Measurements from ENCODE around the gene CLNK.
A peak's percentile ranks its signal among the peaks of the same experiment; 100 is the strongest.

The CLNK gene, protein sequence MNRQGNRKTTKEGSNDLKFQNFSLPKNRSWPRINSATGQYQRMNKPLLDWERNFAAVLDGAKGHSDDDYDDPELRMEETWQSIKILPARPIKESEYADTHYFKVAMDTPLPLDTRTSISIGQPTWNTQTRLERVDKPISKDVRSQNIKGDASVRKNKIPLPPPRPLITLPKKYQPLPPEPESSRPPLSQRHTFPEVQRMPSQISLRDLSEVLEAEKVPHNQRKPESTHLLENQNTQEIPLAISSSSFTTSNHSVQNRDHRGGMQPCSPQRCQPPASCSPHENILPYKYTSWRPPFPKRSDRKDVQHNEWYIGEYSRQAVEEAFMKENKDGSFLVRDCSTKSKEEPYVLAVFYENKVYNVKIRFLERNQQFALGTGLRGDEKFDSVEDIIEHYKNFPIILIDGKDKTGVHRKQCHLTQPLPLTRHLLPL

DNA sequence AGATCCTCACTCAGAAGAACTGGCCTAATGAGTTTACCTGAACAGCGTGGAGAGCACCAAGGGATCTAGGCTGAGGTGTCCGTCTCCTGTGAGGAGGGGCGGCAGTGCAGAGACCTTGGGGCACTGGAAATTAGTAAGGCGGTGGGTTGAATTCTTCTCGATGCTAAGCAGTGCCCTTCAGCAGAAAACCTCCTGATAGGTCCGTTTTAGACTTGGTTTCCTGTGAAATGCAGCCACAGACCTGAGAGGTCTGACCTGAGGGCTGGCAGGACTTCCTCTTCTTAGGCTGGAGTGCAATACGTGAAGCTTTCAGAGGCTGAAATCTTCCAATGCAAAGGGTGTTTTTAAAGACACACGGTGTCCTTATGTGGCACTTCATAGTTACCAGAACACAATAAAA, at the start of gene CLNK:
CLNK (minus strand) TSS at position 138 of the 400 bp plus-strand sequence. CDS start 16,899 bp downstream, outside the sequence.
- peak; percentile 50 for DNase-seq

DNA sequence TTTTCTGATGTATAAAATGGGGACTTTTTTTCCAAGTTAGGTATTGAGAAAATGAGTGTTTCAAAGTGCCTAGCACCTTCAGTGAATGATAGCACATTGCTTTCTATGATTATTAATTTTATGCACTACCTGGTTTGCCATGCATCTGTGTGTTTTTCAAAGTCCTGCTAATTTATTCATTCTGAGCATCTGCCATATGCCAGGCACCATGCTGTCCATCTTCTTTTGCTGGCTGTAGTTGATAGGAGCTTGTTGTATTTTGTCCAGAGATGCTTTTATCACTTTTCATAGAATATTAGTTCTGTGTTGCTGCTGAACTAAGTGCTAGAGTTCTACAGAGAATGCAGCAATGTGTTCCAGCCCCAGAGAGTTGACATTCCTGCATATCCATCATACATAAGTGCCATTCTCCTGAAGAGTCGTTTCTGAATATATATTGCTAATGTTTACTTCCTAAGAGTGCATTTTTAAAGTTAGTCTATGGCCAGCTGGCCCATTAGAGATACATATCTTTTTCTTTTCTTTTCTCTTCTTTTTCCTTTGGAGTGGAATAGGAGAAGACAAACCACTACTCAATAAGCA, 49.0 kb upstream of the CLNK start:
- no peak for DNase-seq

DNA sequence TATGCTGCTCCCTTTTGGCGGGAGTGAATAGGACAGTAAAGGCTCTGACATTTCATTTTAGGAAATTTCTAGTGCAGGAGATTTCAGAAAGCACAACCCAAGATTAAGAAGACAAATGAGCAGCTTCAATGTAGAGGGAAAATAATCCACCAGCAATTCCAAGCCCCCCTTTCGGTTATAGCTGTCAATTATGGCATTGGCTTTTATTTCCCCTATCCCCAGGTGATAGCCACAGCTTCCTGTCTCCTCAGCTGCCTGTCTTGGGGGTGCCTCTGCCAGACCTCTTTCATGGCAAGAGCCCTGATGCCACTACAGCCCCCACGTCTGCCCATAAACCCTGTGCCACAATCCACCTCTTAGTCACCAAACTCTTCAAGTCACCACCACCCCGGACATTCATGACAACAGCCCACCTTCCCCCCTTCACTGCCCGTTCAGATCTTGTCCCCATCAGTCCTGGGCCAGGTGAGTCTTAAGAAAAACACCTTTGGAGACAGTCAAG, 48.4 kb upstream of the CLNK start:
- DNase-seq, result no peak

DNA sequence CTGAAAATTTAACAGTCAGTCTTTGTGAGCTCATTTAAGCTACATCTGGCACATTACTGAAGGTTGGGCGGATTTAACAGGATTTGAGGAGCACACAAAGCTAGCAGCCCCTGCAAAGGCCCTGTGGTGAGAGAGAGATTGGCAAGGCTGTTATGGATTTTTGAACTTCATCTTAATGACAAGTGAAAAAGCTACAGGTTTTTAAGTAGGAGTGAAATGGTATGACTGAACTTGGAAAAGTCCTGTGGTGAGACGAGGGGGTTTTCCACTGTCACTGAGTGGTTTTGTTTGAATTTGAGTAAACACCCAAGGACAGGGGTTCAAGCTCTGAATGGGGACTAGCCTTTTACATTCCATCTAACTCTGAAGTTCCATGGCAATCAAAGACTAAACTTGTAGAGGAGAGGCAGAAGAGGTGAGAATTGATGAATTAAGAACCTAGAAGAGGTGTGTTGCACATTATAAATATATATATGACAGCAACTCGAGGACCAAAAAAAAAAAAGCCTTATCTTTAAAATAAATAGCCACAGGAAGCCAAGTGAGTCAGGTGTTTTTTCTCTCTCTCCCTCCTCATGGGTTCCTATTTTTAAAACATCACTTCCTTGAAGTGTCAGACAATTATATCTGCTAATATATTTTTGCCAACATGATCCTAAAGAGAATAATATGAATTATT, 47.8 kb upstream of the CLNK start:
- DNase-seq, result peak; percentile 21

DNA sequence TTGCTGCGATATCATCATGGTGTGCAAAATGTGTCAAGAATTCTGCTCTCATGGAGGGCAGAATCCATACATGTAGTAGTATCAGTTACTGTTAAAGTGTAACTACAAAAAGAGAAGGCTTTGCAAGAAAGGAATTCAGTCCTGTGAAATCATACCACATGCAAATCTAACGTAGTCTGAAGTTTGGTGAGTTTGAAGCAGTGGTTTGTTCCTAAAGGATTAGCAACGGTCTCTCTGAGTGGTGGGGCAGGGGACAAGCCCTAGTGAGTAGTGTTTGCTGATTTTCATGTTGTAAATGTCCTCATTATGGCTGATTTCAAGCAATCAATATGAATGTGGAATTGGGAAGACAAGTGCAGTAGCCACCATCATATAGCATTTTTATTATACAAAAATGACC, 47.1 kb upstream of the CLNK start:
- no peak for DNase-seq

DNA sequence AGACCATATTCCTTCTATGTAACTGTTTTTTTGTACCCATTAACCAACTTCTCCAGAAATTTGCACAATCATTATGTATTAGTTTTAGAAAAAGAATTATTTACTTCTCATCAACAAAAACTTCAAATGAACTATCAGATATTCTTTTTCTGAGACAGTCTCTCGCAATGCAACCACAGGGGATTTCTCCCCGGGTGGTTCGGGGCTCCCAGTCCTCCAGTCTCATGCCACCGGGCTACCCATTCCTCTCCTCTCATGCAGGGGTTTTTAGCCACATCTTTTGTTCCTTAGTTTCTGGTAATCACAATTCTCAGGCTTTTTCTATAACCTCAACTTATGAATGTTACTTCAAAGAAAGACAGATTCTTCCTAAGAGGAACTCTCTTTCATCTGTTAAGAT, 46.6 kb upstream of the CLNK start:
- DNase-seq, result no peak

DNA sequence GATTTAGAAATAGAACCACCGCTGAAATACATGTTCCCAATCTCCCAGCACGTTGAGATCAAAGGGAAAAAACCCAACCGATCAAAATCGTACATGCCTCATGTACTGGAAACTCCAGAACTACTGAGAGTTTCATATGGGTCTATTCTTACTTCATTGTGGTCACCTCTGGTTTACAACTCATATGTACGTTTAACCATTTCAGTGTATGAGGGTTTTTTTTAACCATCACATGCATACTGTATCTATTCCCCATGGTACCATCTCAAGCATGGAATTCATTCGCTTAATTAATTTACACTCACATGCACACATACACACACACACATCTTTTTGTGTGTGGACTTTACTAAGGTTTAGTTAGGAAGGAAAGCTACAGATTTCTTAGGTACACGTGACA, 46.0 kb upstream of the CLNK start:
- DNase-seq, result no peak

DNA sequence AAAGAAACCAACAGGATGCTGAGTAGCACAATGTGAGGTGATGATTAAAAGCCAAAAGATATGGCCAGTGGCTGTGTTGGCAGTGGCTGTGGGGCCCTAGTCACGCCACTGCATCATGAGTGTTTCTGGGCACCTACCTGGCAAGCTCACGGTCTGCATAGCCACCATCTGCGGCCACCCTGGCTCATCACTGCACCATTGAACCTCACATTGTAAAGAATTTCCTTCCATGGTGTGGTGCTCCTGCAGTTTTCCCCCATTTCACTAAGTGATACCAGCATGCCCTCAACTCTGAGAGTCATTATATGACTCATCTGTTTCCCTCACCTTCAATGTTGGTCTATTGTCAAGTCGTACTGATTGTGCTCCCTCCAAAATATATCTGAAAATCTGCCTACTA, 45.5 kb upstream of the CLNK start:
- DNase-seq, result no peak

DNA sequence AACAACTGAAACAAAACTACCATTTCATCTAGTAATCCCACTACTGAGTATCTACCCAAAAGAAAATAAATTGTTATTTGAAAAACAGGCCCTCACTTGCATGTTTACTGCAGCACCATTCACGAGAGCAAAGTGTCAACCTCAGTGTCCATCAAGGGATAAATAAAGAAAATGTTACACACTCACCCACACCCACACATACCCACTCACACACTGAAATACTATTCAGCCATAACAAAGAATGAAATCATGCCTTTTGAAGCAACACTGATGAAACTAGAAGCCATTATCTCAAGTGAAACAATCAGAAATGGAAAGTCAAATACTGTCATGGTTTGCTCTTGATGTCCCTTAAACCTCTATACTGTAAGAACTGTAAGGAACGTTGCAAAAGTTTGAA, 44.8 kb upstream of the CLNK start:
- DNase-seq, result no peak

DNA sequence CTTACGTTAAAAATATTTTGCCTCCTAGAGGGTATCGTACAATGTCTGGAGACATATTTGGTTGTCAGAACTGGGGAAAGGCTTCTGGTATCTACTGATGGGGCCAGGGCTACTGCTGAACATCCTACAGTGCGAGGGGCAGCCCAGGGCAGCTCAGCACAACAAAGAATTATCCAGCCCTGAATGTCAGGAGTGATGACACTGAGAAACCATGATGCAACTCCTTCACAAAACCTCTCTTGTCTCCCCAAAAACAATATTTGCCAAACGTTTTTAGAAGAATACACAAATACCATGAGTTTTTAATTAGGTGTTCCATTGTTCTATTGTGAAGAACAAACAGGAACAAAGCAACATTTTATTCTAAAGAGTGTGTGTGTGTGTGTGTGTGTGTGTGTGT, 43.4 kb upstream of the CLNK start:
- DNase-seq, result no peak

DNA sequence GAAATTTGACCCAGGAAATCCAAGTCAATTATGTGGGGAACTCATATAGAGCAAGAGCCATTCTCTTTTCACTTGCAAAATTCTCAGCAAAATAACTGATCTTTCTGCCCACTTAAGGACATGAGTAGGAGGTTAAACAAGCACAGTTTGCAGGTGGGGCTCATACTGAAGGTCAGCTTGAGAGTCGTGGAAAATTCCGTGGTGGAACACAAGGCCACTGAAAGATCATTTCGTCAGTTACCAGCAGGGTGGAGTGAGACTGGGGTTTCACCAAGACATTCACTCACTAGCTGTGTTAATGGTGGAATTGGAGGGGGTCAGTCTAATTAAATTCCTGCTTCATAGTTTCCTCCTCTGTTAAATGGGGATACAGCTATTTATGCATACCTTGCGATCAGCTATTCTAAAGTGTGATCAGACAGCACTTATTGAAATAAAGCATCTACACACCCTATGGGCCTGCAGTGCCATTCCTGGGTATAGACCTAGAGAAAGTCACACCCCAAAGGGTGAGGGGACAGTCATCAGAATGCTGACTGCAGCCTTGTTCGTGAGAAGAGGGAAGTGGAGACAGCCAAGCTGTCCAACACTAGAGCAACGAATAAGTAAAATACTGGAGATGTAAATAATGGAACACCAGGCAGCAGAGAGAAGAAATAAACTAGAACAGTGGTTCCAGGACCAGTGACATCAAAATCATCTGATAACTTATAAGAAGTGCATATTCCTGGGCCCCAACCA, 42.7 kb upstream of the CLNK start:
- no peak for DNase-seq

DNA sequence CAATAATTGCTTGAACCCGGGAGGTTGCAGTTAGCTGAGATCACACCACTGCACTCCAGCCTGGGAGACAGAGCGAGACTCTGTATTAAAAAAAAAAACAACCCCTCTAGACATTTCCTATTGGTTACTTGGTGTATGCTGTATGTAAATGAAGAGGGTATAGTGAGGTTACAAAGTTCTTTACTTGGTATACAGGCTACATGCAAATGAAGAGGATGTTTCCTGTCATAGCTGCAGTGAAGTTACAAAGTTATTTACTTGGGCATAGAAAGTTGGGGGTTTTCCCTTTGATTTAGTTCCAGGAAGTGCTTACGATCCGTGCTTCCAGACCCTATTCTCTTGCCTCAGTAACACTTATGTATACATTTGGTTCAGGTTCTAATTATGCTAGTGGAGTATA, 38.4 kb upstream of the CLNK start:
- DNase-seq, result no peak

DNA sequence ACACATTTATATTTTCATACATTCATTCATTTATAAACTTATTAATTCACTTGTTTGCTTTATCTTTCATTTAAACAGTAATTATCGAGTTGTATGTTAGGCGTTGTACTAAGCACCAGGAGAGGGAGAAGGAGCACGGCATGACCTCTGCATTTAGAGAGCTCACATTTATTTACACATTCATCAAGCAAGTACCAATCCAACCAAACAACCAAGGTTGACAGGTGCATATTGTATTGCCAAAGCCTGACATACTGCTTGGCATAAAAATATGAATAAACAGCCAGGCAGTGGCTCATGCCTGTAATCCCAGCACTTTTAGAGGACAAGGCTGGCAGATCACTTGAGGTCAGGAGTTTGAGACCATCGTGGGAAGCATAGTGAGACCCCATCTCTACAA, 37.0 kb upstream of the CLNK start:
- no peak for DNase-seq

DNA sequence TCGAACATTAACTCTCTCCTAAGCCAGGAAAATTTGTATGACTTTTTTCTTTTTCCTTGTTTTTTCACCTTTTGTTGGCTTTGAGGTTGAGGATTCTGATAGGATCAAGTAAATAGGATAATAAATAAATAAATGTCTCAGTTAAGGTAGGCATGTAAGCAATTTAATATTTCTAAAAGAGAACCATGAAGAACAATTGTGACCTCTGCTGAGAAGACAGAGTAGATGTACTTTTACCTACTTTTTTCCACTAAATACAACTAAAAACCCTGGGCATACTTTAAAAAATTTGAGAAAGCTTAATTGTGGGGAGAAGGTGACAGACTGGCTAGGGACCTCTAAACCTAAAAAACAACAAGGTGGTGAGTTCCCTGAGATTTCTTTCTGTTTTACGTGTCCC, 31.6 kb upstream of the CLNK start:
- DNase-seq, result peak; percentile 6

DNA sequence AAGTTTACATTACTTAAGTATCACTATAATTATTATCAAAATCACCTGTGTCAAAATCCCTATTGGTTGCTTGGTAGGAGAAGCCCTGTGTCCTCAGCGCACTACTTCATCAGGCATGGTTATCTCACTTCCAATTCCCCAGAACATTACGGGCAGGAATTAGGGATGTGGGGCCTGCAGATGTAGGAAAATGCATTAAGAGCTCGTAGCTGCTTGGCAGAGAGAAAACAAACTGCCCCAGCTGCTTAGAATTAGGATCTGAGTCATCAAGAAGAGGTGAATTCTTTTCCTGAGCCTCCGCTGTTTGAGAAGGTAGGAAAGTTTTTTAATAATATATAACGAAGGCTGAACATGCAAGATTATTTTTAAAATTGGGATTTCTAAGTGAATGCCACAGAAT, 31.1 kb upstream of the CLNK start:
- no peak for DNase-seq

DNA sequence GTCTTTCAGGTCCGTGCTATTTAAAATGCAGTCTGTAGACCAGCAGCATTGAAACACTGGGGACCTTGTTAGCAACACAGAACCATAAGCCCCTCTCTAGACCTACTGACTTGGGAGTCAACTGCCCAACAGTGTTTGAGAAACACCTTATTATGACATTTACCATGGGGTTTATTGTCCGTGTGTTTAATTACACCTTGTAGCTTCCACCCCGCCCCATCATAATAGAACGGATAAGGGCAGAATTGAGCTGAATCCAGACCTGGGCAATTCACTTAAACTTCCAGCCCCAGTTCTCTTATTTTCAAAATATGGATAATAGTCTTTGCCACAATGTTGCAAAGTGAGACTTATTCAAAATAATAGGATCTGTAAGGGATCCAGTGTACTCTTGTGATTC, 30.6 kb upstream of the CLNK start:
- DNase-seq, result no peak

DNA sequence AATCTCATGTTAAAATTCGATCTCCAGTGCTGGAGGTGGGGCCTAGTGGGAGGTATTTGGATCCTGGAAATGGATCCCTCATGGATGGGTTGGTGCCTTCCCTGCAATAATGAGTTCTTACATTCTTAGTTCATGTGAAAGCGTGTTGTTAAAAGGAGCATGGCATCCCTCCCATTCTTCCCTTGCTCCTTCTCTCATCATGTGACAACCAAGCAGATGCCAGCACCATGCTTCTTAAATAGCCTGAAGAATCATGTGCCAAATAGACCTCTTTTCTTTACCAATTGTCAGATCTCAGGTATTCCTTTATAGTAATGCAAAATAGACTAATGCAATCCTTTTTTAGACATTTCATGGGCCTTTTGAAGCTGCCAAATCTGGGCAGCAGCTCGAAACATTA, 29.0 kb upstream of the CLNK start:
- DNase-seq, result no peak

DNA sequence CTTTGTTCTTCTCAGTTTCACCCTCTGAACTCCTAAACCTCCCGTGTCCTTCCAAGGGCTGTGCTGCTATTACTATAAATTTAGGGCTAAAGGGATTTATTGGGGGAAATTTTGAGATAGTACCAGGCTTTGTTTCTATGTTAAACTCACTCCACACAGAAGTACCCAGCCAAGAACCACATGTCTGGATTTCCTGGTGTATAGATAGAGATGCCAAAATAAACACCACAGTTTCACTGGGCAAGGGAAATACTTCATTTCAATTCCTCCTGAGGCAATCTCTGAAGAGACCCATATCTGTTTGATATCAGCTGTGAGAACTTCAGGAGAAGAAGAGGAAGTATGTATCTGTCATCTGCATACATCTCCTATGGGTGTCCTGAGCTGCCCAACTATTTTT, 21.7 kb upstream of the CLNK start:
- peak; percentile 29 for DNase-seq

DNA sequence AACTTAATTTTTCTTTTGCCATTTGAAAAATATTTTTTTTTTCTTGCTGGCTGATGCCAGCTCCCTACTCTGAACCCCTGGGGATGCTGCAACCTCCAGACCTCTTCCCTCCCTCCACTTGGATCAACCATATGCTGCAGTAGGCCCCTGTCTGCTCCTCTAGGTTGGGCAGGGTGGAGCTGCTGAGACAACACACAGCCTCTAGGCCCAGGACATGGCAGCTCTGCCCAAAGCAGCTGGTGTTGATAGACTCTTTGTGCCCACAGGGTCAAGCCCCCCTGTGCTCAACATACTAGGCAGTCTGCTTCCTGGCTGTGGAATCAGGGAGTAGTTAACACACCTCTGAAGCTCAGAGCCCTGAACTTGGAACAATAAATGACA, 19.9 kb upstream of the CLNK start:
- DNase-seq, result no peak

DNA sequence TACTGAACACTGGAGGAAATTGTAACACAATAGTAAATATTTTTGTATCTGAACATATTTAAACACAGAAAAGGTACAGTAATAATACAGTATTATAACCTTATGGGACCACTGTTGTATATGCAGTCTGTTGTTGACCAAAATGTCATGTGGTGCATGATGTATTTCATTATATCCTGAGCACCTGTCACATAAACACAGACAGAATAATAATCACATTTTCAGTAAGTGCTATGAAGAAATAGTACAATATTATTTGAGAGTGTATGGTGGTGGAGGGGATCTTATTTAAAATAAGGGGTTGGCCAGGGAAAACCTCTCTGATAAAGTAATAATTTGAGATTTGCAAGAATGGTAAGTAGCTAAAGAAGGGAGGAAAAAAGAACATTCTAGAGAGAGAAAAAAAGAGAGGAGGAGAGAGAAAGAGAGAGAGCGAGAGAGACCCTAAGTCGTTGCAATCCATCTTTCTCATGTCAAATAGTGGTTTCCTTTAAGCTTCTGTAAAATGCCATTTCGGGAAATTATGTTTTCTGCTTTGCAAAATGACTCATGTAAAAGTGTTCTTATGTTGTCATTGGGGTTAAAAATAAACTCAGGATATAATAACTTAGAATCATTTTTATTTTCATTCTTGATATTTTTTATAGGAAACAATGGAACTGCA, 19.3 kb upstream of the CLNK start:
- no peak for DNase-seq

DNA sequence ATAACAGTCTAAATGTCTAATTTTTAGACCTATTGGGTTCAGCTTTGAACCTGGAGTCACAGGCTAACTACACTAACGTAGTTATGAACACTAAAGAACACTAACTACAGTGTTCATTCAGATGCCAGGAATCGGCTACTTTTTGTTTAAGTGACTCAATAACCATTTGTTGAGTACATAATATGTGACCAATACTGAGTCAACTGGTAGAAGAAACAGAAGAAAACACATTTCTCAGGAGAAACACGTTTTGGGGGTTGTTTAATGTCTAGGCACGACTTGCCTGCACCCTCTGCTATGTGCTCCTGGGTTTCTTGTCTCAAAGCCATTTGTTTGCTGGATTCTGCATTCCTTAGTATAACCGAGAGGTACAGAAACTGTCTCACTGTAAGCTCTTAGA, 18.6 kb upstream of the CLNK start:
- no peak for DNase-seq

DNA sequence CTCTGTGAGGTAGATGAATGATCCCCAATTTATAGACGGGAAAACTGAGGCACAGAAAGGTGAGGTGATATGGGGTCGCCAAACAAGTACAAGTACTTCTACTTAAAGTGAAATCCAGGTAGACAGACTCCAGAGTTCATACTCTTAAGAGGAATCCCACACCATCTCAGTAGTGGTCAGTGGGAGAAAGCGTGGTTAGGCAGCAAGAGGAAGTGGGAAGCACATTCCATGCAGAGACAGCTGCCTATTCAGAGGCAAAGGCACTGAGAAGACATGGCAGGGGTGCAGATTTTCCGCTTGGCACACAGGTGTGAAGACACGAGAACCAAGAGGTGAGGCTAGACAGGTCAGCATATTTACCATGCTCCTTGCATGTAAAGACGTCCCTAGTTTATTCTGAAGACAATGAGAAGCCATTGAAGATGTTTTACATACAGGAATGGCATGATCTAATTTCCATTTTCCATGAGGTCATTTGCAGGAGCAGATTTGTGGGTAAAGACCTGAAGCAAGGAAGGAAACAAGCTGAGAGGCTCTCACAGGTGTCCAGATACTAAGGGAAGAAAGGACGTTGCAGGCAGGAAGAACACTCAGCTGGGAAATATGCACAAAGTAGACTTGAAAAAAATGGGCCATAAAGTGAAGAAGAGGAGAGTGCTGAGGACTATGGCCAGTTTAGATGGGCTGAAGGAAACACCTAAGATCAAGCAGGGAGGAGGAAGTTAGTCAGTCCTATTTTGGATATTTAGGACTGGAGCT, 17.3 kb upstream of the CLNK start:
- DNase-seq, result no peak
